Measurements from ENCODE around the gene C15orf61.

Gene C15orf61

GRCh38 chr15:67551207-67551743, 30.3 kb downstream of the C15orf61 start:
- DNase-seq = no peak

GRCh38 chr15:67554580-67554979, 33.6 kb downstream of the C15orf61 start:
- no peak for DNase-seq

GRCh38 chr15:67556976-67557570, 36.1 kb downstream of the C15orf61 start:
- no peak for DNase-seq

GRCh38 chr15:67558502-67558901, 37.6 kb downstream of the C15orf61 start:
- no peak for DNase-seq

- no peak for DNase-seq
These were observed 38.2 kb downstream of the C15orf61 start for GRCh38 chr15:67559158-67559557.

GRCh38 chr15:67559576-67559975, 38.6 kb downstream of the C15orf61 start:
- no peak for DNase-seq

- DNase-seq = no peak
These were observed 39.4 kb downstream of the C15orf61 start for GRCh38 chr15:67560320-67560719.

- DNase-seq = no peak
These were observed 42.2 kb downstream of the C15orf61 start for GRCh38 chr15:67563092-67563491.

GRCh38 chr15:67564021-67564967, 43.4 kb downstream of the C15orf61 start:
- DNase-seq = no peak

- DNase-seq = no peak
These were observed 44.0 kb downstream of the C15orf61 start for GRCh38 chr15:67564968-67565345.

- DNase-seq = no peak
These were observed 48.7 kb downstream of the C15orf61 start for GRCh38 chr15:67569668-67570067.

- DNase-seq = no peak
These were observed 50.1 kb downstream of the C15orf61 start for GRCh38 chr15:67570875-67571647.

- DNase-seq = no peak
These were observed 50.9 kb downstream of the C15orf61 start for GRCh38 chr15:67571648-67572415.

GRCh38 chr15:67573194-67573593, 52.3 kb downstream of the C15orf61 start:
- no peak for DNase-seq

- DNase-seq = no peak
These were observed 54.1 kb downstream of the C15orf61 start for GRCh38 chr15:67575039-67575502.

GRCh38 chr15:67578020-67578600, 57.2 kb downstream of the C15orf61 start:
- no peak for DNase-seq

GRCh38 chr15:67579164-67579563, 58.2 kb downstream of the C15orf61 start:
- DNase-seq = no peak

Data from stimulated activated CD4-positive, alpha-beta T cell treated with anti-CD3 and anti-CD28 coated beads, Interleukin-4, amount 100 ng/mL, for 24 hours (primary cell).